Tibial nerve (tissue), 4 donors: ENCODE measurements around the gene PLXNC1. TPM values are rescaled to one million over a fixed set of nuclear protein-coding genes. Genes with fewer than 3 reads are reported as not detected.

Experiments used
- DNase-seq, 2 donors: peaks; one replicate each; pipeline ENCODE4 v3.0.0-alpha.2; 2019; ENCODE audit warnings: low spot score in 2 of 2
- H3K27ac ChIP-seq, 4 donors: fragments of 200-600 bp; sonication (generic) in 3 of 4; one replicate each; pipeline ENCODE4 v1.5.1; 2017 to 2019; ENCODE audit warnings: mild to moderate bottlenecking in 1 of 4
- H3K27me3 ChIP-seq, 2 donors: fragments of 200-600 bp; sonication (generic) in 1 of 2; one replicate each; pipeline versions ENCODE4 v1.5.1 to v1.6.0; 2017 to 2019
- H3K36me3 ChIP-seq, 3 donors: fragments of 200-600 bp; sonication (generic); one replicate each; pipeline ENCODE4 v1.5.1; 2018 to 2019
- H3K4me1 ChIP-seq, 4 donors: fragments of 200-600 bp; sonication (generic) in 3 of 4; one replicate each; pipeline ENCODE4 v1.5.1; 2017 to 2019
- H3K4me3 ChIP-seq, 4 donors: fragments of 200-600 bp; sonication (generic) in 3 of 4; one replicate each; pipeline ENCODE4 v1.5.1; 2017 to 2019; ENCODE audit warnings: mild to moderate bottlenecking in 1 of 4, moderate library complexity in 1 of 4
- H3K9me3 ChIP-seq, 4 donors: fragments of 200-600 bp; sonication (generic) in 3 of 4; one replicate each; pipeline ENCODE4 v1.5.1; 2017 to 2019
- EP300 ChIP-seq, 2 donors: sonication (generic); formaldehyde crosslinking; IDR thresholded peaks; one replicate each; pipeline ENCODE4 v1.6.1; 2017; ENCODE audit warnings: antibody characterized with exemption in 2 of 2, mild to moderate bottlenecking in 1 of 2
- POLR2A ChIP-seq, 2 donors: fragments of 450-650 bp; IDR thresholded peaks; one replicate each; pipeline ENCODE4 v1.6.1; 2017; ENCODE audit warnings: antibody characterized with exemption in 2 of 2, mild to moderate bottlenecking in 2 of 2, moderate library complexity in 2 of 2
- WGBS, 2 donors: methylation state at CpG; one replicate each; pipeline ENCODE4 v1.1.5; 2018; 5-methylcytosine and 5-hydroxymethylcytosine counted together
- total RNA-seq, 4 donors: library from RNA; depleted of rRNA; stranded (reverse); fragments of >200 nt; gene quantifications; one replicate each; pipeline ENCODE4 v1.1.0, GENCODE V29; 2016
- TF ChIP-seq, protein P1 (sequence below), 5 experiments: fragments of 200-600 bp in 3 of 5; fragments of 450-650 bp in 2 of 5; sonication (generic) in 3 of 5; IDR thresholded peaks; one replicate each; pipeline ENCODE4 v1.5.1; 2016 to 2019; ENCODE audit warnings: antibody characterized with exemption in 5 of 5, mild to moderate bottlenecking in 3 of 5, moderate library complexity in 2 of 5

PLXNC1 gene
- total RNA-seq, 4 donors from 2014 or later: 9.0 to 20.8 (median 11.4) TPM

DNA sequence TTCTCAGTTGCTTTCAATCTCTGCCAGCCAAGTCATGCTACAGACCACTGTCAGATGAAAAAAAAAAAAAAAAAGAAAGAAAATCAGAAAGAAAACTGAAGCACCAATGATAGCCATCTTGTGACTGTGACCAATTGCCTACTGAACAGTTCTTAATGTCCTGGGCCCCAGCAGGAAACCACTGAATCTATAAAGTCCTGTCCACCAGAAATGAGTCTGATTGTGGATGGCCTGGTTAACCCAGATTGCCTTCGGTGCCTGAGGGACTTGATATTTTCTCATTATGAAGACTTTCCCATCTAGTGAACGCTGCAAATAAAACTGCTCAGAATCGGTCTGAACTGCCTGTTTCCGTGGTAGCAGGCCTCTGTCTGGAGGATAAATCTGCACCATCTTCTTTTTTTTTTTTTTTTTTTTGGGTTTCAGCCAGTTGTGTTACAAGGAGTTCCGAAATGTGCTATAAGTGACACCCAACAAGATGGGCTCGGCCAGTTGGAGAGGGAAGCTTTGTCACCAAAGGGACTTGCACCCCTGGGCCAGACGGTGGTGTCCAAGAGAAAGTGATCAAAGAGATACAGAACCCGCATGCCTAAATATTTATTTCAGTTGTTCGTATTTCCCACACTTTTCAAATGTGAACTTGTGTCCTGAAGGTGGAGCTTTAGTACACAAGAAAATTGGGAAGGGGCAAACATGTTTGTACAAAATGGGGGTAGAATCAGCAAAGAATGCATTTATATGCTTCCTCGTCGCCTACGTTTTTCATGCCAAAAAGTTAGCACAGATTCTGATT, 3.0 kb upstream of the PLXNC1 start:
- H3K9me3 ChIP-seq: no peaks in the 10 kb centered on the region
- no peak for TF ChIP-seq POLR2A (IDR thresholded peaks at IDR 0.05)
- TF ChIP-seq, protein P1, sequence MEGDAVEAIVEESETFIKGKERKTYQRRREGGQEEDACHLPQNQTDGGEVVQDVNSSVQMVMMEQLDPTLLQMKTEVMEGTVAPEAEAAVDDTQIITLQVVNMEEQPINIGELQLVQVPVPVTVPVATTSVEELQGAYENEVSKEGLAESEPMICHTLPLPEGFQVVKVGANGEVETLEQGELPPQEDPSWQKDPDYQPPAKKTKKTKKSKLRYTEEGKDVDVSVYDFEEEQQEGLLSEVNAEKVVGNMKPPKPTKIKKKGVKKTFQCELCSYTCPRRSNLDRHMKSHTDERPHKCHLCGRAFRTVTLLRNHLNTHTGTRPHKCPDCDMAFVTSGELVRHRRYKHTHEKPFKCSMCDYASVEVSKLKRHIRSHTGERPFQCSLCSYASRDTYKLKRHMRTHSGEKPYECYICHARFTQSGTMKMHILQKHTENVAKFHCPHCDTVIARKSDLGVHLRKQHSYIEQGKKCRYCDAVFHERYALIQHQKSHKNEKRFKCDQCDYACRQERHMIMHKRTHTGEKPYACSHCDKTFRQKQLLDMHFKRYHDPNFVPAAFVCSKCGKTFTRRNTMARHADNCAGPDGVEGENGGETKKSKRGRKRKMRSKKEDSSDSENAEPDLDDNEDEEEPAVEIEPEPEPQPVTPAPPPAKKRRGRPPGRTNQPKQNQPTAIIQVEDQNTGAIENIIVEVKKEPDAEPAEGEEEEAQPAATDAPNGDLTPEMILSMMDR (IDR thresholded peaks at IDR 0.05): peak; percentile 22 to 67 (median 37)
- WGBS, 2 donors: 34 to 42% methylated on average over 12 of the region's 12 CpGs
- H3K36me3 ChIP-seq: no peaks in the 10 kb centered on the region
- H3K4me3 ChIP-seq: no peak overlapping the region
- peaks cover 0 to 29% of the 10 kb centered on the region in 2 donors for H3K27me3 ChIP-seq
- peaks cover 0 to 40% (median 7%) of the 10 kb centered on the region in 4 donors for H3K4me1 ChIP-seq
- no peak overlapping the region for H3K27ac ChIP-seq
- no peak for DNase-seq

DNA sequence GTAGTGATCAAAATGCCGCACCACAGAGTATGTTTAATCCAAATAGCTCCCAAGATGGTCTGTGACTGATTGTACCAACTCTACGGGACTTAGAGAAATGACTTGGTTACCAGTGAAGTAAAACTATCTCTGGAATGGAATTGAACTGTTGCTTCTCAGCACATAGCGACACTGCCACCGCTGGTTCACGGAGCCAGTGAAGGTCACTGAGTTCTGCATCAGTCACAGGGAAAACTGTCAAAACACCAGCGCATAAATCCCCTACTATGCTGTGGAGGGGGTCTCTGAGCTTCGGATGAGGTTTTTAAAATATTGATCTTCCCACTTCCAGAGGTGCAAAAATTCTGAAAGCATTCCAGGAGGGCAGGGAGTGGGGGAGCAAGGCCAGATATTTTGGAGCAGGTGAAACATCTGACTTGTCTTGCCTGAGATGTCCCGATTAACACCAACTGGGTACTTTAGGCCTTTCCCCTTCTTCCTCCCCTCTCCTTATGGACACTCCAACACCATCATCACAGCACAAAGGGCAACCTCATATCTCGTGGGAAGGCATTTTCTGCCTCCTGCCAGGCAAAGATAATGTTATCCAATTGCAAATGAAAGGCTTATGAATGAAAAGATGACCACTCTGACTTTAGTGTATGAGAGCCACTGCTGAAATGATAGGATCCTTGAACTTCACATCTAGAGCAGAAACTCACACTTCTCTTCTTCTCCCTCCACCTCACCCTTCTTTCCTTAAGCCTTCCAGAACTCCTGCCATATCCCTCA, 2.0 kb upstream of the PLXNC1 start:
- no peak overlapping the region for H3K27ac ChIP-seq
- no peak for DNase-seq
- TF ChIP-seq, protein P1 (IDR thresholded peaks at IDR 0.05): no peak
- no peak for TF ChIP-seq EP300 (IDR thresholded peaks at IDR 0.05)
- TF ChIP-seq POLR2A (IDR thresholded peaks at IDR 0.05): no peak
- H3K4me1 ChIP-seq: peaks cover 0 to 44% (median 7%) of the 10 kb centered on the region in 4 donors
- no peaks in the 10 kb centered on the region for H3K36me3 ChIP-seq
- H3K9me3 ChIP-seq: no peaks in the 10 kb centered on the region
- H3K27me3 ChIP-seq: peaks cover 0 to 38% of the 10 kb centered on the region in 2 donors
- WGBS, 2 donors: 76 to 77% methylated on average over 9 of the region's 9 CpGs
- H3K4me3 ChIP-seq: no peak overlapping the region

DNA sequence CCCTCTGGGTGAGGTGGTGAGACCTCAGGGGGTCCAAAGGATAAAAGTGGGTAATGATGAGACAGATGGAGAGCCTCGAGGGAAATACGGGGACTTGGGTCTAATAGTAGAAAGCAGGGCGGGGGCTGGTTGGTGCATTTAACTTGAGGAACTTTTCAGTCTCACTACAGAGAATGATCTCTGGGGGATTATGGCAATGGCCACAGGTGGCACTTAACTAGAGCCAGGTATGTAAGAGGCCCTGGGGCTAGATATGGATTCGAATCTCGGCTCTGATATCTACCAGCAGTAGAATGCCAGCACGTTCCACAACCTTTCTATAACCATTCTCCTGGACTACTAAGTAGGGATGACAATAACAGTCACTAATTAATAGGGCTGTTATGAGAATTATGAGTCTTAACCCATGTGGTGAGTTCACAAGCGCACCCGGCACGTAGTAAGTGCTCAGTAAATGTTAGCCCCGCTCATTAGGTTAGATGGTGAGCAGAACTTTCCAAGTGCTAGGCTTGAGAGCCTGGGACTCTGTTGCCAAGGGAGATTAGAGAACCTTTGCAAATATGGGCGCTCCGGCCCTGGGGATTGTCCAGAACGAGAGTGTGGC, 888 bp upstream of the PLXNC1 start:
- H3K27ac ChIP-seq: no peak overlapping the region
- H3K4me1 ChIP-seq: peaks cover 0 to 44% (median 7%) of the 10 kb centered on the region in 4 donors
- H3K4me3 ChIP-seq: peak overlapping the region in 3 of 4 donors; percentile 45 to 72 (median 60)
- H3K9me3 ChIP-seq: no peaks in the 10 kb centered on the region
- TF ChIP-seq POLR2A (IDR thresholded peaks at IDR 0.05) (no peak), EP300 (IDR thresholded peaks at IDR 0.05) (no peak)
- TF ChIP-seq, protein P1 (IDR thresholded peaks at IDR 0.05): no peak
- no peak for DNase-seq
- no peaks in the 10 kb centered on the region for H3K36me3 ChIP-seq
- peaks cover 0 to 44% of the 10 kb centered on the region in 2 donors for H3K27me3 ChIP-seq
- WGBS, 2 donors: 62 to 64% methylated on average over 10 to 13 of the region's 13 CpGs

DNA sequence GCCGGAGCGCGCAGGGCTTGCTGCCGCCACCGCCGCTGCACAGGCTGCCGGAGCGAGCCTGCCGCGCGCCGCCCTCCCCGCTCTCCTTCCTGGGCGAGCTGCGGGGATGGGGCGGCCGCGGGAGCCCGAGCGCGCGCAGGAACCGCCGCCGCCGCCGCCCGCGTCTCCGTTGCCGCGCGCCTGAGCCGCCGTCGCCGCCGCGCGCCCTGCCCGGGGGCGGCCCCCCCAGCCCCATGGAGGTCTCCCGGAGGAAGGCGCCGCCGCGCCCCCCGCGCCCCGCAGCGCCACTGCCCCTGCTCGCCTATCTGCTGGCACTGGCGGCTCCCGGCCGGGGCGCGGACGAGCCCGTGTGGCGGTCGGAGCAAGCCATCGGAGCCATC, 352 bp downstream of the PLXNC1 start:
- Histone ChIP-seq H3K4me1 (peaks cover 0 to 44% (median 7%) of the 10 kb centered on the region in 4 donors), H3K36me3 (no peaks in the 10 kb centered on the region), H3K9me3 (no peaks in the 10 kb centered on the region), H3K27ac (peak overlapping the region in 2 of 4 donors; percentile 45 to 57), H3K27me3 (peaks cover 0 to 39% of the 10 kb centered on the region in 2 donors), H3K4me3 (peak overlapping the region; percentile 45 to 72 (median 58))
- DNase-seq: no peak
- 0 to 1% methylated on average over 1 to 23 of the region's 62 CpGs for WGBS, 2 donors
- TF ChIP-seq POLR2A (IDR thresholded peaks at IDR 0.05): no peak
- no peak for TF ChIP-seq EP300 (IDR thresholded peaks at IDR 0.05)
- TF ChIP-seq, protein P1 (IDR thresholded peaks at IDR 0.05): no peak
